ENCODE results near the gene IFT52.

Gene IFT52

DNA sequence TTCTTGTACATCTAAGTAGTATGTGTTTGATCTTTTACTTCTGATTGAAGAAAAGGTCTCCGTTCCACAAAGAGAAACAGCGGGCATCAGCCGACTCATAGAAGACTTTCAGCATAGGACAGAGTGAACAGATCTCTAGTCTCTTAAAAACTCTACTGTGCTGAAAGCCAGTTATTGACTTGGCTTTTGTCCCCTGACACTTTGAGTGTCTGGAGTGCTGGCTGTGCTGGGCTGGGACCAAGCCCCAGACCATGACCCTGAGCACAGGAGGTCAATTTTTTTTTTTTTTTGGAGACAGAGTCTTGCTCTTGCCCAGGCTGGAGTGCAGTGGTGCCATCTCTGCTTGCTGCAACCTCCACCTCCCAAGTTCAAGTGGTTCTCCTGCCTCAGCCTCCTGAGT is 104.0 kb downstream of the IFT52 start:
- no peak for DNase-seq

DNA sequence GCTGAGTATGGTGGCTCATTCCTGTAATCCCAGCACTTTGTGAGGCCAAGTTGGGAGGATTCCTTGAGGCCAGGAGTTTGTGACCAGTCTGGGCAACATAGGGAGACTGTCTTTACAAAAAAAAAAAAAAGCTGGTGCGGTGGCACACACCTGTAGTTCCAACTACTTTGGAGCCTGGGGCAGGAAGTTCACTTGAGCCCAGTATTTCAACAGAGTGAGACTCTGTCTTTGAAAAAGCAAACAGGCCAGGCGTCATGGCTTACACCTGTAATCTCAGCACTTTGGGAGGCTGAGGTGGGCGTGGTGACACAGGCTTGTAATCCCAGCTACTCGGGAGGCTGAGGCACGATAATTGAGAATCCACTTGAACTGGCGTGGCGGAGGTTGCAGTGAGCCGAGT is 104.8 kb downstream of the IFT52 start:
- no peak for DNase-seq
